HEK293T (cell line): Measurements from ENCODE around the gene ADORA3.

ENCODE experiments used
- CTCF ChIA-PET: fragments of 350-600 bp; formaldehyde crosslinking; extraction: SDS; loops from one replicate; lab custom pipeline; 2021; ENCODE audit warnings: antibody characterized with exemption, inconsistent platforms; lab: Yijun Ruan, JAX
- POLR2A ChIA-PET: fragments of 350-600 bp; formaldehyde crosslinking; extraction: SDS; loops from one replicate; lab custom pipeline; 2020; ENCODE audit warnings: antibody characterized with exemption, inconsistent platforms; lab: Yijun Ruan, JAX
- DNase-seq: peaks from one replicate; pipeline ENCODE4 v3.0.0; 2012; ENCODE audit warnings: mixed read lengths; ENCODE audit errors: extremely low spot score
- ARNT ChIP-seq: fragments of 450-650 bp; IDR thresholded peaks from 2 replicates; pipeline ENCODE4 v1.6.1; 2017; ENCODE audit warnings: mild to moderate bottlenecking
- BHLHE40 ChIP-seq: fragments of 450-650 bp; IDR thresholded peaks from 2 replicates; pipeline ENCODE4 v1.6.1; 2016; ENCODE audit warnings: mild to moderate bottlenecking, moderate library complexity, borderline replicate concordance
- CTBP1 ChIP-seq: fragments of 450-650 bp; IDR thresholded peaks from 2 replicates; pipeline ENCODE4 v1.6.1; 2016; ENCODE audit warnings: borderline replicate concordance
- ELF4 ChIP-seq: fragments of 450-650 bp; IDR thresholded peaks from 2 replicates; pipeline ENCODE4 v1.6.1; 2017; ENCODE audit warnings: antibody characterized with exemption
- FOXA1 ChIP-seq: fragments of 450-650 bp; IDR thresholded peaks from 2 replicates; pipeline ENCODE4 v1.6.1; 2016; ENCODE audit warnings: mild to moderate bottlenecking
- FOXK2 ChIP-seq: fragments of 450-650 bp; IDR thresholded peaks from 2 replicates; pipeline ENCODE4 v1.6.1; 2016; ENCODE audit warnings: mild to moderate bottlenecking
- FOXM1 ChIP-seq: fragments of 450-650 bp; IDR thresholded peaks from 2 replicates; pipeline ENCODE4 v1.6.1; 2017; ENCODE audit warnings: mild to moderate bottlenecking, borderline replicate concordance
- HDGF ChIP-seq: fragments of 450-650 bp; IDR thresholded peaks from 2 replicates; pipeline ENCODE4 v1.6.1; 2017; ENCODE audit warnings: antibody characterized with exemption, borderline replicate concordance
- L3MBTL2 ChIP-seq: fragments of 450-650 bp; conservative IDR thresholded peaks from 2 replicates; pipeline ENCODE4 v1.6.1; 2016; ENCODE audit warnings: mild to moderate bottlenecking
- LEF1 ChIP-seq: fragments of 450-650 bp; IDR thresholded peaks from 2 replicates; pipeline ENCODE4 v1.6.1; 2017; ENCODE audit warnings: mild to moderate bottlenecking, borderline replicate concordance
- NFRKB ChIP-seq: fragments of 450-650 bp; IDR thresholded peaks from 2 replicates; pipeline ENCODE4 v1.6.1; 2016; ENCODE audit warnings: mild to moderate bottlenecking, moderate library complexity
- SP1 ChIP-seq: fragments of 450-650 bp; IDR thresholded peaks from 2 replicates; pipeline ENCODE4 v1.6.1; 2017
- SUZ12 ChIP-seq: fragments of 450-650 bp; IDR thresholded peaks from 2 replicates; pipeline ENCODE4 v1.6.1; 2016; ENCODE audit warnings: mild to moderate bottlenecking
- TARDBP ChIP-seq: fragments of 450-650 bp; IDR thresholded peaks from 2 replicates; pipeline ENCODE4 v1.6.1; 2016
- ZNF384 ChIP-seq: fragments of 450-650 bp; IDR thresholded peaks from 2 replicates; pipeline ENCODE4 v1.6.1; 2016
- TF ChIP-seq, protein P1 (sequence below): fragments of 450-650 bp; IDR thresholded peaks from 2 replicates; pipeline ENCODE4 v1.6.1; 2016

Gene ADORA3

DNA sequence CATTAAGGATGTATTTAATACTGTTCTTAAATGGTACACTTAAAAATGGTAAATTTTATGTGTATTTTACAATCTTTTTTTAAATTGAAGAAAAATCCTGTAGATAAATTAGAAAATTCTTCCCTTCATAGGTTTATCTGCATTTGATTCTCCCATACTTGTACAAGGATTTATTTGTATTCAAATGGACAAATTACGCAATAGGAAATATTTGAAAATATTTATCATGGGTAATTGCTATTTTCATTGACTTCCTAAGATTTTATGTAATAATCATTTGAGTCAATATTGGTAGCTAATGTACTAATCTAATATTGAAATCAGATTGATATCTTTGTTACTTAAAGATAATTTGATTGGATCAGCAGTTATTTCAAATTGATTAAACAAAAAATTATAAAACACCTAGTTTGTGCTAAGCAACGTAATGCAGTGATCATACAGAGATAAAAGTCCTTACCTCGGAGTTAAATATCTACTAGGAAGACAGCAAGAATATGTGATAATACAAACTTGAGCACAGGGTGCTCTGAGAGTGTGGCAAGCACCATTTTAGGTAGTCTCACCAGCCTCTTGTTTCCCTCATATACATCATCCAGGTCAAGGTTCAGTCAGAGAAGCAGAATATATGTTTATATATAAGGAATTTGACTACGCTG lies 40.9 kb downstream of the ADORA3 start:
- ChIA-PET POLR2A (no interaction called here), CTCF (interaction anchor here (1.2 kb wide), 1 partner anchor 9 kb away, joined by 3 read pairs; no protein-coding TSS in a partner anchor)
- no peak for DNase-seq
- TF ChIP-seq ZNF384 (no peak), ARNT (no peak), L3MBTL2 (no peak), CTBP1 (no peak), FOXK2 (no peak), BHLHE40 (no peak), ELF4 (no peak), FOXA1 (no peak), TARDBP (no peak), LEF1 (no peak), SUZ12 (no peak), HDGF (no peak), NFRKB (no peak), FOXM1 (no peak), SP1 (no peak)
- TF ChIP-seq, protein P1, sequence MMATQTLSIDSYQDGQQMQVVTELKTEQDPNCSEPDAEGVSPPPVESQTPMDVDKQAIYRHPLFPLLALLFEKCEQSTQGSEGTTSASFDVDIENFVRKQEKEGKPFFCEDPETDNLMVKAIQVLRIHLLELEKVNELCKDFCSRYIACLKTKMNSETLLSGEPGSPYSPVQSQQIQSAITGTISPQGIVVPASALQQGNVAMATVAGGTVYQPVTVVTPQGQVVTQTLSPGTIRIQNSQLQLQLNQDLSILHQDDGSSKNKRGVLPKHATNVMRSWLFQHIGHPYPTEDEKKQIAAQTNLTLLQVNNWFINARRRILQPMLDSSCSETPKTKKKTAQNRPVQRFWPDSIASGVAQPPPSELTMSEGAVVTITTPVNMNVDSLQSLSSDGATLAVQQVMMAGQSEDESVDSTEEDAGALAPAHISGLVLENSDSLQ = no peak

DNA sequence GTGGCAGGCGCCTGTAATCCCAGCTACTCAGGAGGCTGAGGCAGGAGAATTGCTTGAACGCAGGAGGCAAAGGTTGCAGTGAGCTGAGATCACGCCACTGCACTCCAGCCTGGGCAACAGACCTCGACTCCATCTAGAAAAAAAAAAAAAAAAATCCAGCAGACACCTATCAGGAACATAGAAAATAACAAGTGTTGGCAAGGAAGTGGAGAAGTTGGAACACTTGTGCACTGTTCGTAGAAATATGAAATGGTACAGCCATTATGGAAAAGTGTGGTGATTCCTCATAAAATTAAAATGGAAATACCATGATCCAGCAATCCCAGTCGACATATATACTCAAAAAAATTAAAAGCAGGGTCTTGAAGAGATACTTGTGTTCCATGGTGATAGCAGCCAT lies 41.7 kb downstream of the ADORA3 start:
- CTCF ChIA-PET = interaction anchor here (1.0 to 1.2 kb wide), 2 partner anchors 9 to 20 kb away, joined by 3 read pairs; no protein-coding TSS in a partner anchor
- no peak for DNase-seq
- POLR2A ChIA-PET = no interaction called here
- TF ChIP-seq NFRKB = no peak

DNA sequence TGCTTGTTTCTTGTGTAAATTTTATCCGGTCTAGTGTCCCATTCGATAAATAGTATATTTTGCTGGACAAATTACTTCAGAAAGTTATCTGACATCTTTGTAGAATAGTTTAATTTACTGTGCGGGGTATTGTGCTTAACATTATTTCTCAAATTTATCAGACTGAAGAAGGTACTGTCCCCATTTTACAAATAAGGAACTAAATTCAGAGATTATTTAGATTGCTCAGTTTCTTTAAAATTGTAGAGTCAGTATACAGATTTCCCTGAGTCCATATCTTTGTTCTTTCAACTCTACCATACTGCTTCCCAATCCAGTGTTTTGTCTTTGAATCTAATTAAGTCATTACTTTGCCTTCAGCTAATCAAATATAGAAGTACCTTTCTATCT lies 47.8 kb downstream of the ADORA3 start:
- TF ChIP-seq TARDBP = no peak
- no peak for TF ChIP-seq SUZ12
- TF ChIP-seq FOXA1 = no peak
- TF ChIP-seq NFRKB = no peak
- no peak for TF ChIP-seq ELF4
- no peak for TF ChIP-seq SP1
- TF ChIP-seq FOXM1 = no peak
- TF ChIP-seq CTBP1 = no peak
- no peak for TF ChIP-seq FOXK2
- no peak for TF ChIP-seq LEF1
- no peak for TF ChIP-seq ARNT
- CTCF ChIA-PET = no interaction called here
- POLR2A ChIA-PET = no interaction called here
- no peak for DNase-seq

DNA sequence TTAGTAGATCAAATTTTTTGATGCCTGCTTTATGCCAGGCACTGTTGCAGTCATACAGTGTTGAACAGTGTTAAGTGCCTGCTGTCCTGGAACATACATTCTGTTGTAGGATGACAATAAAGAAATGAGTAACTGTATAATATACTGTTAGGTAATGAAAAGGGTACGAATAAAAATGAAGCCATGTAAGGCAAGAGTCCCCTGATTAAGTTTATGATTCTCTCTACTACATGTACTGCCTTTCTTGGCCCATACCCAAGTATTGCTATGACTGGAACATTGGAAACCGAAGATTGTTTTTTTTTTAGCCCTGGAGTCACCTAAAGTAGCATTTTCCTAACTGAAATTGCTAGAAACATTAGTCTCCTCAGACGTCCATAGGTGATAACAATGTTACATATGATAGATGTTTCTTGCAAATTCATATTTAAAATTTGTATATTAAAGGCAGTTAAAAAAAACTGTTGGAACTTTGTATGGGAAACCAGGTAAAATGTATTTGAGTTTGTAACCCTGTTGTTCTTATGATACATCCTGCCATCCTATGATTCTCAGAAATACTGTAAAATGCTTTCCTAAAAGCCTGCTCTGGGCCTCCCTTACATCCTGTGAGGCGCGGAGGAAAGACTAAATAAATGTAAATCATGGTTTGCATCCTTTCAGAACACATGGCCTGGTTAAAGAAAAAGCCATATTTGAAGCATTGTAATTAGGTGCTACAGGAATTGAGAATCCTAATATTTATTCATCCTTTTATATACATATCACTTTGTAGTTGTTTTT lies 48.4 kb downstream of the ADORA3 start:
- CTCF ChIA-PET = no interaction called here
- POLR2A ChIA-PET = no interaction called here
- no peak for DNase-seq
- no peak for TF ChIP-seq SP1
- TF ChIP-seq TARDBP = no peak
- TF ChIP-seq, protein P1 = no peak
- TF ChIP-seq FOXK2 = no peak
- no peak for TF ChIP-seq NFRKB
- no peak for TF ChIP-seq FOXM1
- no peak for TF ChIP-seq ELF4
- TF ChIP-seq FOXA1 = no peak
- TF ChIP-seq L3MBTL2 = no peak
- TF ChIP-seq SUZ12 = no peak
- no peak for TF ChIP-seq HDGF
- TF ChIP-seq CTBP1 = no peak
- TF ChIP-seq ARNT = no peak
- TF ChIP-seq LEF1 = no peak
- TF ChIP-seq BHLHE40 = no peak
- TF ChIP-seq ZNF384 = no peak

DNA sequence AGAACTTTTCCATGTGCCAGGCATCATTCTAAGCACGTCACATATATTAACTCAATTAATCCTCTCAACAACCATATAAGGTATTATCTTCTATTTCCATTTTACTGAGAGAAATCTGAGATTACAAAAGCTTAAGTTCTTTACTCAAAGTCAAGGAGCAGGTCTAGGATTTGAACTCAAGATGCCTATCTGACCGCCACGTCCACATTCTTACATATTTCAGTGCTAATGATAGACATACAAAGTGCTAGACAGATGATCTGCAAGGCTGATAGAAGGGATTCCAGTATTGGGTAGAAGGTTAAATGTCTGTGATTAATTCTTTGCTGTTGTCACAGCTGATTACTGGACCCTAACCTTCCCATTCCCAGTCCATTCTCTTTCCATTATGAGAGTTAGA lies 49.7 kb downstream of the ADORA3 start:
- DNase-seq = no peak
- CTCF ChIA-PET = interaction anchor here (1.0 kb wide), 1 partner anchor 9 kb away, joined by 3 read pairs; no protein-coding TSS in a partner anchor
- POLR2A ChIA-PET = no interaction called here
- no peak for TF ChIP-seq FOXM1
- TF ChIP-seq CTBP1 = no peak
- TF ChIP-seq, protein P1 = no peak
- TF ChIP-seq SP1 = no peak
- TF ChIP-seq BHLHE40 = no peak
- no peak for TF ChIP-seq TARDBP
- TF ChIP-seq NFRKB = no peak
- no peak for TF ChIP-seq L3MBTL2
- no peak for TF ChIP-seq ELF4
- no peak for TF ChIP-seq ZNF384
- TF ChIP-seq ARNT = no peak
- TF ChIP-seq FOXK2 = no peak
- TF ChIP-seq HDGF = no peak
- no peak for TF ChIP-seq FOXA1
- no peak for TF ChIP-seq LEF1
- TF ChIP-seq SUZ12 = no peak

DNA sequence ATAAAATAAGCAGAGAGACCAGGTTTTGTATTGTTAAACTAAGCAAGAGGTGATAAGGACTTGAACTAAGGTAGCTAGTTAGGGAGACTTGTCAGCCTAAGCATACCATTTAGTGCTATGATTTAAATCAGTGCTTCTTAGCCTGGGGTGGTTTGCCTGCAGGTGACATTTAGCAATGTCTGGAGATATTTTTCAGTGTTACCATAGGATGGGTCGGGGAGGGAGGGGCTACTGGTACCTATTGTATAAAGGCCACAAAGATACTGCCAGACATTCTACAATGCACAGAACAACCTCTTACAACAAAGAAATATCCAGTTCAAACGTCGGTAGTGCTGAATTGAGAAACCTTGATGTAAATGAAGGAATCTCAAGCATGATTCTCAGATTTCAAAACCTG lies 50.9 kb downstream of the ADORA3 start:
- ChIA-PET POLR2A (no interaction called here), CTCF (interaction anchor here (1.0 kb wide), 1 partner anchor 10 kb away, joined by 3 read pairs; no protein-coding TSS in a partner anchor)
- DNase-seq = no peak
- TF ChIP-seq NFRKB = no peak
- no peak for TF ChIP-seq LEF1
- TF ChIP-seq SUZ12 = no peak
- no peak for TF ChIP-seq FOXM1
- TF ChIP-seq ZNF384 = no peak
- TF ChIP-seq L3MBTL2 = no peak
